Gastroesophageal sphincter (tissue), 4 donors: ENCODE results near the gene TRAPPC6A. TPM values are rescaled to one million over a fixed set of nuclear protein-coding genes. Genes with fewer than 3 reads are reported as not detected.
A peak's percentile ranks its signal among the peaks of the same experiment; 100 is the strongest.

Experiments
- ATAC-seq: fragments of 150-250 bp; one replicate; pipeline ENCODE4 v1.9.1; 2016; ENCODE audit warnings: mild to moderate bottlenecking, moderate library complexity
- H3K27ac ChIP-seq, 4 donors: fragments of 200-600 bp; sonication (generic) in 3 of 4; 1 replicate in 3 of 4; 2 replicates in 1 of 4; pipeline ENCODE4 v1.5.1; 2016 to 2019
- H3K27me3 ChIP-seq: fragments of 200-600 bp; sonication (generic); one replicate; pipeline ENCODE4 v1.5.1; 2019
- H3K36me3 ChIP-seq, 2 donors: fragments of 200-600 bp; sonication (generic); one replicate each; pipeline ENCODE4 v1.5.1; 2019; ENCODE audit warnings: control low read depth in 1 of 2
- H3K4me1 ChIP-seq, 3 donors: fragments of 200-600 bp; sonication (generic); 1 replicate in 2 of 3; 2 replicates in 1 of 3; pipeline ENCODE4 v1.5.1; 2016 to 2019; ENCODE audit warnings: control low read depth in 2 of 3
- H3K4me3 ChIP-seq, 2 donors: fragments of 200-600 bp; sonication (generic); one replicate each; pipeline ENCODE4 v1.5.1; 2019; ENCODE audit warnings: mild to moderate bottlenecking in 1 of 2, moderate library complexity in 1 of 2
- H3K9me3 ChIP-seq, 3 donors: fragments of 200-600 bp; sonication (generic); one replicate each; pipeline ENCODE4 v1.5.1; 2017 to 2019; ENCODE audit warnings: control low read depth in 2 of 3
- EP300 ChIP-seq: sonication (generic); formaldehyde crosslinking; IDR thresholded peaks from one replicate; pipeline ENCODE4 v1.6.1; 2017; ENCODE audit warnings: antibody characterized with exemption, mild to moderate bottlenecking
- POLR2A ChIP-seq, 2 donors: fragments of 450-650 bp; IDR thresholded peaks; one replicate each; pipeline ENCODE4 v1.6.1; 2017; ENCODE audit warnings: antibody characterized with exemption in 2 of 2, mild to moderate bottlenecking in 2 of 2, moderate library complexity in 1 of 2
- POLR2AphosphoS5 ChIP-seq: sonication (generic); formaldehyde crosslinking; IDR thresholded peaks from one replicate; pipeline ENCODE4 v1.6.1; 2017; ENCODE audit warnings: antibody characterized with exemption
- WGBS, 2 donors: methylation state at CpG; one replicate each; pipeline ENCODE4 v1.1.5; 2018; ENCODE audit warnings: low coverage in 1 of 2; 5-methylcytosine and 5-hydroxymethylcytosine counted together
- total RNA-seq, 4 donors: library from RNA; depleted of rRNA; stranded (reverse); fragments of >200 nt; gene quantifications; one replicate each; pipeline ENCODE4 v1.1.0, GENCODE V29; 2016
- TF ChIP-seq, protein P1 (sequence below), 4 experiments: fragments of 200-600 bp in 2 of 4; fragments of 450-650 bp in 2 of 4; sonication (generic) in 1 of 4; IDR thresholded peaks; one replicate each; pipeline ENCODE4 v1.5.1; 2017 to 2019; ENCODE audit warnings: antibody characterized with exemption in 4 of 4, mild to moderate bottlenecking in 2 of 4, moderate library complexity in 2 of 4

TRAPPC6A gene
- total RNA-seq, 4 donors from 2014 or later: 16.2 to 24.0 (median 20.7) TPM

GRCh38 chr19:45153339-45154063 lies 24.5 kb downstream of the TRAPPC6A start:
- TF ChIP-seq, protein P1, sequence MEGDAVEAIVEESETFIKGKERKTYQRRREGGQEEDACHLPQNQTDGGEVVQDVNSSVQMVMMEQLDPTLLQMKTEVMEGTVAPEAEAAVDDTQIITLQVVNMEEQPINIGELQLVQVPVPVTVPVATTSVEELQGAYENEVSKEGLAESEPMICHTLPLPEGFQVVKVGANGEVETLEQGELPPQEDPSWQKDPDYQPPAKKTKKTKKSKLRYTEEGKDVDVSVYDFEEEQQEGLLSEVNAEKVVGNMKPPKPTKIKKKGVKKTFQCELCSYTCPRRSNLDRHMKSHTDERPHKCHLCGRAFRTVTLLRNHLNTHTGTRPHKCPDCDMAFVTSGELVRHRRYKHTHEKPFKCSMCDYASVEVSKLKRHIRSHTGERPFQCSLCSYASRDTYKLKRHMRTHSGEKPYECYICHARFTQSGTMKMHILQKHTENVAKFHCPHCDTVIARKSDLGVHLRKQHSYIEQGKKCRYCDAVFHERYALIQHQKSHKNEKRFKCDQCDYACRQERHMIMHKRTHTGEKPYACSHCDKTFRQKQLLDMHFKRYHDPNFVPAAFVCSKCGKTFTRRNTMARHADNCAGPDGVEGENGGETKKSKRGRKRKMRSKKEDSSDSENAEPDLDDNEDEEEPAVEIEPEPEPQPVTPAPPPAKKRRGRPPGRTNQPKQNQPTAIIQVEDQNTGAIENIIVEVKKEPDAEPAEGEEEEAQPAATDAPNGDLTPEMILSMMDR (IDR thresholded peaks at IDR 0.05): no peak
- TF ChIP-seq EP300: no peak
- no peak for TF ChIP-seq POLR2AphosphoS5
- no peak for TF ChIP-seq POLR2A (IDR thresholded peaks at IDR 0.05)
- ATAC-seq: peak; percentile 47
- WGBS, 2 donors: 0 to 4% methylated on average over 3 to 7 of the region's 69 CpGs
- Histone ChIP-seq H3K4me1 (peaks cover 0 to 29% (median 23%) of the 10 kb centered on the region in 3 donors), H3K27me3 (peaks cover 84% of the 10 kb centered on the region), H3K9me3 (no peaks in the 10 kb centered on the region), H3K27ac (no peak overlapping the region), H3K4me3 (peak overlapping the region in 1 of 2 donors; percentile 39), H3K36me3 (peaks cover 0 to under 1% of the 10 kb centered on the region in 2 donors)

GRCh38 chr19:45152504-45153338 lies 25.3 kb downstream of the TRAPPC6A start:
- Histone ChIP-seq H3K4me1 (peaks cover 0 to 29% (median 23%) of the 10 kb centered on the region in 3 donors), H3K27me3 (peaks cover 76% of the 10 kb centered on the region), H3K4me3 (peak overlapping the region in 1 of 2 donors; percentile 39), H3K36me3 (peaks cover 0 to 8% of the 10 kb centered on the region in 2 donors), H3K9me3 (no peaks in the 10 kb centered on the region), H3K27ac (no peak overlapping the region)
- no CpG with 5 or more reads among the region's 91 CpGs for WGBS, 2 donors
- ATAC-seq: peak; percentile 40
- TF ChIP-seq EP300: no peak
- no peak for TF ChIP-seq POLR2AphosphoS5
- TF ChIP-seq, protein P1 (IDR thresholded peaks at IDR 0.05): no peak

DNA sequence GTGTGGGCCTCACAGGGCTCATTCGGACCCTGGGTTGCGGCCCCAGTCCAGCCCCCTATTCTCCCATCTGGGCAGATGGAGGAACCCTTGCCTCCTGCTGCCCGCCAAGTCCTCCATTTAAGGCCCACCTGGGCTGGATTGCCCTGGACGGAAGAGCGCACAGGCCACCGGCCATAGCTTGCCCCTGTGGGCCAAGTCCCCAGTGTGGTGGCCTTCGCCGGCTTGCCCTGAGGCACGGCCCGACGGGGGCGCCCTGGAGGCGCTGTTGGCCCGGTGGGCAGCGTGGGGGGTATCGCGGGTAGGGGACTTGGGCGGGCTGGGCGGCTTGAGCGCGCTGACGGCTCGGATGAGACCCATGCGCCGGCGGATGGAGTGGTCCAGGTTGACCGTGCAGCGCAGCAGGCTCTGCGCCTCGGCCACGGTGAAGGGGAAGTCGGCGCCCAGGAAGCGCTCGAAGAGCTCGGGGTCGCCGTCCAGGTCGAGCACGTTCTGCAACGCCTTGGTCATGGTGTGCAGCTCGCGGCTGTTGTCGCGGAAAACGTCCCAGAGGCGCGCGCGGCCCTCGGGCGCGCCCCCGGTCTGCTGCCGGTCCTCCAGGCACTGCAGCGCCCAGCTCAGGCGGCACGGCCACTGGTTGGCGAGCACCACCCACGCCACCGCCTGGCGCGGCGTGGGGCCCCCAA lies 26.1 kb downstream of the TRAPPC6A start:
- peak overlapping the region in 1 of 2 donors; percentile 39 for H3K4me3 ChIP-seq
- H3K27ac ChIP-seq: no peak overlapping the region
- WGBS, 2 donors: no CpG with 5 or more reads among the region's 64 CpGs
- TF ChIP-seq POLR2A (IDR thresholded peaks at IDR 0.05): no peak
- no peak for TF ChIP-seq POLR2AphosphoS5
- TF ChIP-seq EP300: no peak
- TF ChIP-seq, protein P1 (IDR thresholded peaks at IDR 0.05): no peak
- H3K4me1 ChIP-seq: peaks cover 0 to 29% (median 23%) of the 10 kb centered on the region in 3 donors
- no peaks in the 10 kb centered on the region for H3K9me3 ChIP-seq
- peaks cover 70% of the 10 kb centered on the region for H3K27me3 ChIP-seq
- H3K36me3 ChIP-seq: peaks cover 0 to 16% of the 10 kb centered on the region in 2 donors
- no peak for ATAC-seq

DNA sequence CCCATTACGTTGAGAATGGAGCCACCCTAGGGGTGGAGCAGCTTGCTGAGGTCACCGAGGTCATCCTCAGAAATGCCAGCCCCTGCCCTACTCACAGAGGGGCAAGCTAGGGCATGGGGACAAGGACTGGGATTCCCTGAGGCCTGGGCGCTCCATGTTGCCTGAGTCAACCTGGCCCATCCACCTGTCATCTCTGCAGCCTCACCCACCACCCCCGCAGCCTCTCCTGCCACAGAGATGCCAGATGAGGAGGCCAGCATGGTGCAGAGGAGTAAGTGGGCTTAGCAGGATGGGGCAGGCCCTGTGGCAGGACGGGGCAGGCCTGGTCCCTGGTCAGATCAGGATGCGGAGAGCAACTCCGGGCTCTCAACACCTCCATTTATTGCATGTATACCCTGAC lies 26.7 kb downstream of the TRAPPC6A start:
- TF ChIP-seq POLR2A (IDR thresholded peaks at IDR 0.05) (no peak), POLR2AphosphoS5 (no peak), EP300 (no peak)
- TF ChIP-seq, protein P1 (IDR thresholded peaks at IDR 0.05): no peak
- no peak for ATAC-seq
- Histone ChIP-seq H3K27ac (no peak overlapping the region), H3K4me3 (no peak overlapping the region), H3K36me3 (peaks cover 0 to 22% of the 10 kb centered on the region in 2 donors), H3K27me3 (peaks cover 63% of the 10 kb centered on the region), H3K4me1 (peaks cover 0 to 29% (median 23%) of the 10 kb centered on the region in 3 donors), H3K9me3 (no peaks in the 10 kb centered on the region)
- 100% methylated on average over 1 of the region's 7 CpGs; no CpG with 5 or more reads in 1 of the 2 donors for WGBS, 2 donors
